Measurements from ENCODE around the gene USP17L19.
"Not testable (repeated sequence)": the region's sequence is repeated elsewhere in the genome, so short reads cannot be mapped to it uniquely, and the experiment has no call there.

USP17L19 gene, protein sequence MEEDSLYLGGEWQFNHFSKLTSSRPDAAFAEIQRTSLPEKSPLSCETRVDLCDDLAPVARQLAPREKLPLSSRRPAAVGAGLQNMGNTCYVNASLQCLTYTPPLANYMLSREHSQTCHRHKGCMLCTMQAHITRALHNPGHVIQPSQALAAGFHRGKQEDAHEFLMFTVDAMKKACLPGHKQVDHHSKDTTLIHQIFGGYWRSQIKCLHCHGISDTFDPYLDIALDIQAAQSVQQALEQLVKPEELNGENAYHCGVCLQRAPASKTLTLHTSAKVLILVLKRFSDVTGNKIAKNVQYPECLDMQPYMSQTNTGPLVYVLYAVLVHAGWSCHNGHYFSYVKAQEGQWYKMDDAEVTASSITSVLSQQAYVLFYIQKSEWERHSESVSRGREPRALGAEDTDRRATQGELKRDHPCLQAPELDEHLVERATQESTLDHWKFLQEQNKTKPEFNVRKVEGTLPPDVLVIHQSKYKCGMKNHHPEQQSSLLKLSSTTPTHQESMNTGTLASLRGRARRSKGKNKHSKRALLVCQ

DNA sequence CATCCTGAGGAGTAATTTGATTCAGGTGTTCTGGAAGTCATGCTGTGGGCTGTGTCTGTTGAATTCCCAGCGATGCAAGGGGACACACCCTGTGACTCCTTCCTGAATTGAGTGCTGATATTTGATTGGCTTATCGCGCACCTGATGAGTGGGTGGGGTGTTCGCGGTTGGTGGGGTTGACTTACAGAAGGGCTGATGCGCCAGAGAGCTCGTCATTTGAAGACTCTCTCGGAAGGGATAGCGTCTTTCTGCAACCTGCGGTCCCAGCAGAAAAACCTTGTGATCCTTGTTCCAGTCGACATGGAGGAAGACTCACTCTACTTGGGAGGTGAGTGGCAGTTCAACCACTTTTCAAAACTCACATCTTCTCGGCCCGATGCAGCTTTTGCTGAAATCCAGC, at the start of gene USP17L19:
Gene USP17L19, plus strand, starts transcription at position 301 of the 400 bp plus-strand sequence. Its CDS starts 0 bp downstream, at position 301.
- DNase-seq (ENCODE audit: low read depth in 3 of 3), result not testable (repeated sequence)

GRCh38 chr4:9210357-9210756, 42.8 kb upstream of the USP17L19 start, which contains the start of gene USP17L10:
TSS of gene USP17L10 (plus strand) at chr4:9210657. CDS start at chr4:9210657, 0 bp downstream.
- DNase-seq (ENCODE audit: low read depth in 3 of 3), result not testable (repeated sequence)

DNA sequence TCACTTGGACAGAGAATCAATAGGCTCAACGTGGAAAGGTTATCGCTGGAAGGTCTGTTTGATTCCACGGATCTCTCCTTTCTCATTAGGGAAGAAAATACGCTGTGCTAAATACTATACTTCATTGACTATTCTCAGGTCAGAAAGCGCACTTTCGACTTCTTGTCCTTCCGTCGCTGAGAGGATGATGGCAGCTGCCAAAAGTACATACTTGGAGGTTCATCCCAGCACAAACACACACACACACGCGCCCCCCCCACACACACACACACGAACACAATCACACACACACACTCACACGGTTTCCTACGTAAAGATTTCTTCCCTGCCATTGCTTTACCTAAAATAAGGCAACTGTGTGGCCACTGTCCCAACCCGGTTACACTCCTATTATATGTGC, 38.5 kb upstream of the USP17L19 start:
- DNase-seq (ENCODE audit: low read depth in 3 of 3), result not testable (repeated sequence)

DNA sequence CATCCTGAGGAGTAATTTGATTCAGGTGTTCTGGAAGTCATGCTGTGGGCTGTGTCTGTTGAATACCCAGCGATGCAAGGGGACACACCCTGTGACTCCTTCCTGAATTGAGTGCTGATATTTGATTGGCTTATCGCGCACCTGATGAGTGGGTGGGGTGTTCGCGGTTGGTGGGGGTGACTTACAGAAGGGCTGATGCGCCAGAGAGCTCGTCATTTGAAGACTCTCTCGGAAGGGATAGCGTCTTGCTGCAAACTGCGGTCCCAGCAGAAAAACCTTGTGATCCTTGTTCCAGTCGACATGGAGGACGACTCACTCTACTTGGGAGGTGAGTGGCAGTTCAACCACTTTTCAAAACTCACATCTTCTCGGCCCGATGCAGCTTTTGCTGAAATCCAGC, 38.1 kb upstream of the USP17L19 start, which contains the start of gene USP17L11:
Gene USP17L11, plus strand, starts transcription at position 301 of the 400 bp plus-strand sequence. Its CDS starts 0 bp downstream, at position 301.
- DNase-seq (ENCODE audit: low read depth in 3 of 3), result not testable (repeated sequence)

GRCh38 chr4:9219852-9220251, 33.3 kb upstream of the USP17L19 start, which contains the start of gene USP17L12:
TSS of gene USP17L12 (plus strand) at chr4:9220152. CDS start at chr4:9220152, 0 bp downstream.
- not testable (repeated sequence) for DNase-seq (ENCODE audit: low read depth in 3 of 3)

DNA sequence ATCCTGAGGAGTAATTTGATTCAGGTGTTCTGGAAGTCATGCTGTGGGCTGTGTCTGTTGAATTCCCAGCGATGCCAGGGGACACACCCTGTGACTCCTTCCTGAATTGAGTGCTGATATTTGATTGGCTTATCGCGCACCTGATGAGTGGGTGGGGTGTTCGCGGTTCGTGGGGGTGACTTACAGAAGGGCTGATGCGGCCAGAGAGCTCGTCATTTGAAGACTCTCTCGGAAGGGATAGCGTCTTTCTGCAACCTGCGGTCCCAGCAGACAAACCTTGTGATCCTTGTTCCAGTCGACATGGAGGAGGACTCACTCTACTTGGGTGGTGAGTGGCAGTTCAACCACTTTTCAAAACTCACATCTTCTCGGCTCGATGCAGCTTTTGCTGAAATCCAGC, 28.6 kb upstream of the USP17L19 start, which contains the start of gene USP17L13:
Gene USP17L13, plus strand, starts transcription at position 301 of the 400 bp plus-strand sequence. Its CDS starts 0 bp downstream, at position 301.
- DNase-seq (ENCODE audit: low read depth in 3 of 3), result not testable (repeated sequence)

GRCh38 chr4:9230249-9230648, 22.9 kb upstream of the USP17L19 start:
- DNase-seq (ENCODE audit: low read depth in 3 of 3), result not testable (repeated sequence)

DNA sequence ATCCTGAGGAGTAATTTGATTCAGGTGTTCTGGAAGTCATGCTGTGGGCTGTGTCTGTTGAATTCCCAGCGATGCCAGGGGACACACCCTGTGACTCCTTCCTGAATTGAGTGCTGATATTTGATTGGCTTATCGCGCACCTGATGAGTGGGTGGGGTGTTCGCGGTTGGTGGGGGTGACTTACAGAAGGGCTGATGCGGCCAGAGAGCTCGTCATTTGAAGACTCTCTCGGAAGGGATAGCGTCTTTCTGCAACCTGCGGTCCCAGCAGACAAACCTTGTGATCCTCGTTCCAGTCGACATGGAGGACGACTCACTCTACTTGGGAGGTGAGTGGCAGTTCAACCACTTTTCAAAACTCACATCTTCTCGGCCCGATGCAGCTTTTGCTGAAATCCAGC, 19.1 kb upstream of the USP17L19 start, which contains the start of gene USP17L15:
Gene USP17L15, plus strand, starts transcription at position 301 of the 400 bp plus-strand sequence. Its CDS starts 0 bp downstream, at position 301.
- not testable (repeated sequence) for DNase-seq (ENCODE audit: low read depth in 3 of 3)

DNA sequence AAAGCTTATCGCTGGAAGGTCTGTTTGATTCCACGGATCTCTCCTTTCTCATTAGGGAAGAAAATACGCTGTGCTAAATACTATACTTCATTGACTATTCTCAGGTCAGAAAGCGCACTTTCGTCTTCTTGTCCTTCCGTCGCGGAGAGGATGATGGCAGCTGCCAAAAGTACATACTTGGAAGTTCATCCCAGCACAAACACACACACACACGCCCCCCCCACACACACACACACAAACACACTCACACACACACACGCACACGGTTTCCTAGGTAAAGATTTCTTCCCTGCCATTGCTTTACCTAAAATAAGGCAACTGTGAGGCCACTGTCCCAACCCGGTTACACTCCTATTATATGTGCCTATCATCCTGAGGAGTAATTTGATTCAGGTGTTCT, 14.7 kb upstream of the USP17L19 start:
- DNase-seq (ENCODE audit: low read depth in 3 of 3), result not testable (repeated sequence)

- DNase-seq (ENCODE audit: low read depth in 3 of 3), result not testable (repeated sequence)
Observed at GRCh38 chr4:9243579-9243978, 9.6 kb upstream of the USP17L19 start, which contains the start of gene USP17L17. TSS of gene USP17L17 (plus strand) at chr4:9243879. CDS start at chr4:9243879, 0 bp downstream.

- DNase-seq (ENCODE audit: low read depth in 3 of 3), result not testable (repeated sequence)
Observed at GRCh38 chr4:9247953-9248680, 5.1 kb upstream of the USP17L19 start, which contains the start of gene USP17L18. TSS of gene USP17L18 (plus strand) at chr4:9248630. CDS start at chr4:9248630, 0 bp downstream.

DNA sequence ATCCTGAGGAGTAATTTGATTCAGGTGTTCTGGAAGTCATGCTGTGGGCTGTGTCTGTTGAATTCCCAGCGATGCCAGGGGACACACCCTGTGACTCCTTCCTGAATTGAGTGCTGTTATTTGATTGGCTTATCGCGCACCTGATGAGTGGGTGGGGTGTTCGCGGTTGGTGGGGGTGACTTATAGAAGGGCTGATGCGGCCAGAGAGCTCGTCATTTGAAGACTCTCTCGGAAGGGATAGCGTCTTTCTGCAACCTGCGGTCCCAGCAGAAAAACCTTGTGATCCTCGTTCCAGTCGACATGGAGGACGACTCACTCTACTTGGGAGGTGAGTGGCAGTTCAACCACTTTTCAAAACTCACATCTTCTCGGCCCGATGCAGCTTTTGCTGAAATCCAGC, 4.6 kb downstream of the USP17L19 start, which contains the start of gene USP17L20:
Gene USP17L20, plus strand, starts transcription at position 301 of the 400 bp plus-strand sequence. Its CDS starts 0 bp downstream, at position 301.
- DNase-seq (ENCODE audit: low read depth in 3 of 3), result not testable (repeated sequence)

DNA sequence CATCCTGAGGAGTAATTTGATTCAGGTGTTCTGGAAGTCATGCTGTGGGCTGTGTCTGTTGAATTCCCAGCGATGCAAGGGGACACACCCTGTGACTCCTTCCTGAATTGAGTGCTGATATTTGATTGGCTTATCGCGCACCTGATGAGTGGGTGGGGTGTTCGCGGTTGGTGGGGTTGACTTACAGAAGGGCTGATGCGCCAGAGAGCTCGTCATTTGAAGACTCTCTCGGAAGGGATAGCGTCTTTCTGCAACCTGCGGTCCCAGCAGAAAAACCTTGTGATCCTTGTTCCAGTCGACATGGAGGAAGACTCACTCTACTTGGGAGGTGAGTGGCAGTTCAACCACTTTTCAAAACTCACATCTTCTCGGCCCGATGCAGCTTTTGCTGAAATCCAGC, 9.4 kb downstream of the USP17L19 start, which contains the start of gene USP17L21:
Gene USP17L21, plus strand, starts transcription at position 301 of the 400 bp plus-strand sequence. Its CDS starts 0 bp downstream, at position 301.
- not testable (repeated sequence) for DNase-seq (ENCODE audit: low read depth in 3 of 3)

DNA sequence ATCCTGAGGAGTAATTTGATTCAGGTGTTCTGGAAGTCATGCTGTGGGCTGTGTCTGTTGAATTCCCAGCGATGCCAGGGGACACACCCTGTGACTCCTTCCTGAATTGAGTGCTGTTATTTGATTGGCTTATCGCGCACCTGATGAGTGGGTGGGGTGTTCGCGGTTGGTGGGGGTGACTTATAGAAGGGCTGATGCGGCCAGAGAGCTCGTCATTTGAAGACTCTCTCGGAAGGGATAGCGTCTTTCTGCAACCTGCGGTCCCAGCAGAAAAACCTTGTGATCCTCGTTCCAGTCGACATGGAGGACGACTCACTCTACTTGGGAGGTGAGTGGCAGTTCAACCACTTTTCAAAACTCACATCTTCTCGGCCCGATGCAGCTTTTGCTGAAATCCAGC, 14.1 kb downstream of the USP17L19 start, which contains the start of gene USP17L22:
Gene USP17L22, plus strand, starts transcription at position 301 of the 400 bp plus-strand sequence. Its CDS starts 0 bp downstream, at position 301.
- not testable (repeated sequence) for DNase-seq (ENCODE audit: low read depth in 3 of 3)

- not testable (repeated sequence) for DNase-seq (ENCODE audit: low read depth in 3 of 3)
Observed at GRCh38 chr4:9271719-9272118, 18.5 kb downstream of the USP17L19 start.

Data from stimulated activated CD4-positive, alpha-beta T cell treated with anti-CD3 and anti-CD28 coated beads, TNF-alpha, amount 100 ng/mL, for 4 hours (primary cell).